GM21825 (cell line): Measurements from ENCODE around the gene HHAT.
A peak's percentile ranks its signal among the peaks of the same experiment; 100 is the strongest.
"Not testable (repeated sequence)": the region's sequence is repeated elsewhere in the genome, so short reads cannot be mapped to it uniquely, and the experiment has no call there.

Experiments used
- ATAC-seq: cut with Tn5 transposase; IDR thresholded peaks from one replicate; pipeline ENCODE4 v1.9.1; 2021; ENCODE audit warnings: mild to moderate bottlenecking, moderate library complexity; ENCODE audit not compliant: unreplicated experiment

The HHAT gene

GRCh38 chr1:210385228-210385627 is 56.5 kb downstream of the HHAT start:
- no peak for ATAC-seq

GRCh38 chr1:210394281-210394821 is 65.6 kb downstream of the HHAT start:
- ATAC-seq = peak; percentile 52

DNA sequence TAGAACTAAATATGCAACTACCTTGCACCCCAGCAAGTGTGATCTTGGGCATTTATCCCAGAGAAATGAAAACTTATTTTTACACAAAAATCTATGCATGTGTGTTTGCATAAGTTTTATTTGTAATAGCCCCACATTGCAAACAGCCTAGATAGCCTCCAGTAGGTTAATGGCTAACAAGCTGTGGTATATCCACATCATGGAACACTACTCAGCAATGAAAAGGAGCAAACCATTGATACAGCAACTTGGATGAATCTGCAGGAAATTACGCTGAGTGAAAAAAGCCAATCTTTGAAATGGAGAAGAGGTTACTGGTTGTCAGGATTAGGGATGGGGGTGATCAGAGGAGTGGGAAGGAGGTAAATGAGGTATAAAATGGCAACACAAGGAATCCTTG is 67.8 kb downstream of the HHAT start:
- no peak for ATAC-seq

- no peak for ATAC-seq
Measured at GRCh38 chr1:210397252-210397651, 68.5 kb downstream of the HHAT start.

- ATAC-seq = no peak
Measured at GRCh38 chr1:210397681-210398080, 69.0 kb downstream of the HHAT start.

DNA sequence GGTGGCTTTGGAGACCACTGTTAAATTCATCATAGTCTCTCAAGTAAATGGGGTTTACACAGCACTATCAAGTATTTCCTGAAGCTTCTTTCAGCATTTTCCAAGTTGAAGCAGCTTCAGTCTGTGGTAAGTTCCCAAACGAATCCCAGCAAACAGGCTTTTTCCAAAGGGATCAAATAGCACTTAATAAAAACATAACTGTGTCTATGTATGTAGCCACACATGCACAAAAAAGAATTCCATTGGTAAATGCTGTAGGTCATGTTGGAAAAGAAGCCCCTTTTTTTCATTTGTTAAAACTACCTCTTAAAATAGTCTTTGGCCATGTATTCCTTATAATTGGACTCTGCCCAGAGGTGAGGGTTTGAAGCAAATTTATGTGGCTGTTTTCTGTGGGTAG is 69.8 kb downstream of the HHAT start:
- ATAC-seq = no peak

DNA sequence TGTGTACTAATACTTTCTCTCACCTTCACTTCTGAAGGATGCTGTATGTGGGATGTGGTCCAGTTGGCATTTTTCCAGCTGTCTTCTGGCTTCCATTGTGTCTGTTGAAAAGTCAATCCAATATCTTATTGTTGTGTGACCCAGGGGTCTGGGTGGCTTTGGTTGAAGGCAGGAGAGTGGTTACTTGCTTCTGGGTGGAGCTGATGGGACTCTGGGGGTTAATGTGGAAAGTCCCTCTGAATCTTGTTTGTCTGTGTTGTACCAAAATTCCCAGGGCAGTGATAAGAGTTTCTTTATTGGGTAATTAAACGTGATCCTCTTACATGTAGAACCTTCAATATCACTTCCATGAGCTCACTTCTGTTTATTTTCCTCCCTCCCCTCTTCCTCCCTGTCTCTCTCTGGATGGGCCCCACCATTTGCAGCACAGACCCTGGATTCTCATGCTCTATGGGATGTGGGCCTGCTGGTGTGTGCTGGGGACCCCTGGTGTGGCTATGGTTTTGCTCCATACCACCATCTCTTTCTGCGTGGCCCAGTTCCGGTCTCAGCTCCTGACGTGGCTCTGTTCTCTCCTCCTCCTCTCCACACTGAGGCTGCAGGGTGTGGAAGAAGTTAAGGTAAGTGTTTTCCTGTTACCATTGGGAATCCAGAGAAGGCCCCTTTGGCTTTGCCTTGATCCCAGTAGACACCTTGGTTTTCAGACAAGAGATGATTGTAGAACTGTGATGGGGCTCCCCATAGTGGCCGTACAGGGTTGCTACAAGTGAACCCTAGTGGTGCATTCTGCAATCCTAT is 71.5 kb downstream of the HHAT start:
- ATAC-seq = peak; percentile 94

- no peak for ATAC-seq
Measured at GRCh38 chr1:210402560-210402959, 73.9 kb downstream of the HHAT start.

DNA sequence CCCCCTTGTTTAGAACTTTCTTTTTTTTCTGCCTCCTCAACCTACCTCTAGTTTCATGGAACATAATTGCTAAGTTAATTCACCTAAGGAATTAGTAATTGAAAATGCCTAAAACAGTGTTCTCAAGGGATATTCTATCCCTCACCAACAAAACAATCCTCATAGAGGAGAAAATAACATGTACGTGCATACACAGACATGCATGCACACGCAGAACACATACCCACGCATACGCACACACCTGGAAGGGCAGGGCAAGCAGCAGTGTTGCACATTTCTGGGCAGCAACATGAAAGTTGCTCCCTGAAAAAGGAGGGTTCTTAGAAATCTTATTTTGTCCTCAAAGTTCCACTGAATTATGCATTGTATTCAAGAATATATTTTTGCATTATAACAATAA is 76.6 kb downstream of the HHAT start:
- ATAC-seq = no peak

DNA sequence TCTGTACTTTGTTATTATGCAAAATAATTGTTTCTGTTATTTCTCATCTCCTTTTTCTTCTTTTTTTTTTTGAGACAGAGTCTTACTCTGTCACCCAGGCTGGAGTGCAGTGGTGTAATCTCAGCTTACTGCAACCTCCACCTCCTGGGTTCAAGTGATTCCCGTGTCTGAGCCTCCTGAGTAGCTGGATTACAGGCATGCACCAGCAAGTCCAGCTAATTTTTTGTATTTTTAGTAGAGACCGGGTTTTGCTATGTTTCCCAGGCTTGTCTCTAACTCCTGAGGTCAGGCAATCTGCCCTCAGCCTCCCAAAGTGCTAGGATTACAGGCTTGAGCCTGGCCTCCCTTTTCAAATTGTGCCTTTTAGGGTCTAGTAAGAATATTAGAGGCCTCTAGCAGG is 77.6 kb downstream of the HHAT start:
- ATAC-seq = not testable (repeated sequence)

- ATAC-seq = no peak
Measured at GRCh38 chr1:210407207-210407886, 78.6 kb downstream of the HHAT start.

GRCh38 chr1:210407887-210408252 is 79.2 kb downstream of the HHAT start:
- ATAC-seq = no peak

DNA sequence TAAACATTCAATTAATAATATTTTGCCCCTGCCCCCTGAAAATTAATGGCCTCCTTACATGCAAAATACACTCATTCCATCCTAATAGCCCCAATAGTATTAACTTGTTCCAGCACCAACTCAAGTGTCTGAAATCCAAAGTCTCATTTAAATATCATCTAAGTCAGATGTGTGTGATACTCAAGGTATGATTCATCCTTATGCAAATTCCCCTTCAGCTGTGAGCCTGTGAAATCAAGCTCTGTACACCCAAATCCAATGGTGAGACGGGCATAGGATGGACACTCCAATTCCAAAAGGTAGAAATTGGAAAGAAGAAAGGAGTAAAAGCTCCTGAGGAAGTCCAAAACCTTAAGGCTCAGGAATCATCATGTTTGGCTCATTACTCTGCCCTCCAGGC is 83.5 kb downstream of the HHAT start:
- ATAC-seq = no peak

DNA sequence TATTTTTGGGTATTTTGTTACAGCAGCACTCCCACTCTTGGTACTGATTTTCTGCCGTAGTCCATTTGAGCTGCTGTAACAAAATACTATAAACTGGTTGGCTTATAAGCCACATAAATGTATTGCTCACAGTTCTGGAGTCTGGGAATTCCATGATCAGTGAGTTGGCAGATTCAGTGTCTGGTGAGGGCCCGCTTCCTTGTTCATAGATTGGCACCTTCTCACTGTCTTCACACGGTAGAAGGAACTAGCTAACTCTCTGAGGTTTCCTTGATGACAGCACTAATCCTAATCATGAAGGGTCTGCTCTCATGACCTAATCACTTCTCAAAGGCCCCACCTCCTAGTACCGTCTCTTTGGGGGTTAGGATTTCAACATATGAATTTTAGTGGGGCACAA is 85.2 kb downstream of the HHAT start:
- ATAC-seq = no peak

DNA sequence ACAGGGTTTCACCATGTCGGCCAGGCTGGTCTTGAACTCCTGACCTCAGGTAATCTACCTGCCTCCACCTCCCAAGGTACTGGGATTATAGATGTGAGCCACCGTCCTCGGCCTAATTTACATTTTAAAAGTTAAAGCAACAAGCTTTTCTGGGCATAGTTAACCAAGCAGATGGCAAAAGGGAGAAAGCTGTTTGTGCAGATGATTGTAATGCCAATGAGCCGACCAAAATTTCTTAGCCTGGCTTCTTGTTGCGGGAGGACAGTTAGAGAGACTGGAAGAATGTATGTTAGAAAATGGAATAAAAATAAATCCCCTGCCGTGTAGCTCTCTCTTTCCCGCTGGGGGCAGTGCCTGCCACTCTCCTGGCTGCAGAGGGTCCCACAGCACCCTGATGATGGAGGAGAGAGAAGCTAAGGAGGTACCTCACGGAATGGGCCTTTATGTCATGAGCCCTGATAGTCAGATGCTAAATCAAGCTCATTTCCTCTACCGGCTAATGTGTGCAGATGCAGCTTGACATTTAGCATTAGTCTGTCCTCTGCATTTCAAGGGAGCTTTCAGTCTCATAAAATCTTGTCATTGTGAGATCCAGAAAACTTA is 87.2 kb downstream of the HHAT start:
- ATAC-seq = no peak

DNA sequence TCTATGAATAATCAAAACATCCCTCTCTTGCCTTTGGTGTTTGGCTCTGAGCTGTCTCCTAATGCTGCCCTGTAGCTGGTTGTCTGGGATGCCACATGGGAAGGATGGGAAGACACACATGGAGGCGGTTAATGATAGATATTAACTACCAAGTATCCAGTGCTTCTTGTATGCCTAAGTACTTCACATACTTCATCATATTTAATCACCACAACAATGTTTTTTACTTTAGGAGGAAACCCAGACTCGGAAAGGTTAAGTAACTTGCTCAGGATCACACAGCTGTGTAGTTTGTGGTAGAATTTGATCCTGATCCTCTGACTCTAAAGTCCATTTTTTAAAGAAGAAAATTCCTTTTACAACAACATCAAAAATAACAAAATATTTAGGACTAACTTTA is 88.0 kb downstream of the HHAT start:
- ATAC-seq = no peak

- ATAC-seq = no peak
Measured at GRCh38 chr1:210417881-210418280, 89.2 kb downstream of the HHAT start.

DNA sequence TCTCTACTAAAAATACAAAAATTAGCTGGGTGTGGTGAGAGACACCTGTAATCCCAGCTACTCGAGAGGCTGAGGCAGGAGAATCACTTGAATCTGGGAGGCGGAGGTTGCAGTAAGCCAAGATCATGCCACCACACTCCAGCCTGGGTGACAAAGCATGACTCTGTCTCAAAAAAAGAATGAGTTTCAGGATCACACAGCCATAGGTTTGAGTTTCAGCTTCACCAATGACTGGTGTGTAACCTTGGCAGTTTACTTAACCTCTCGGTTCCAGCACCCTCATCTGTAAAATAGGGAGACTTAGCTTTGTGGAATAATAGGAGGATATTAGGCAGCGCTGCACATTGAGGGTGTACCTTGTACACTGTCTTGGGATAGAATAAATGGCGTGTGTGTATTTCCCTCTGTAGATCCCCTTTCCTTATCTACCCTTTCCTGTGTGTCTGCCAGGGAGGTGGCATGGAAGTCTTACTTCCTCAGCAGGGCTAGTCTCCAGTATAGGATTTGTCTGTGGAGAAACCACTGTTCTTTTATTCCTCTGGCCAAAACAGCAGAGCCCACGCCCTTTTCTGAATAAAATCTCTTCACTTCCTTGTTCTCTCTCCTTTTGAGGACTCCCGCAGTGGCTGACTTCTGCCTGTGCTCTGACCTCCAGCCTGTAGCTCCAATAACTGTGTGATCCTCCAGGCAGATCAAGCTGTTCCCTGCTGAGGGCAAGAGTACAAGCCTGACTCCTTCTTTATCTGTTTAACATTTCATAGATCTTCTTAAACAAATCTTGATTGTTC is 90.4 kb downstream of the HHAT start:
- no peak for ATAC-seq

DNA sequence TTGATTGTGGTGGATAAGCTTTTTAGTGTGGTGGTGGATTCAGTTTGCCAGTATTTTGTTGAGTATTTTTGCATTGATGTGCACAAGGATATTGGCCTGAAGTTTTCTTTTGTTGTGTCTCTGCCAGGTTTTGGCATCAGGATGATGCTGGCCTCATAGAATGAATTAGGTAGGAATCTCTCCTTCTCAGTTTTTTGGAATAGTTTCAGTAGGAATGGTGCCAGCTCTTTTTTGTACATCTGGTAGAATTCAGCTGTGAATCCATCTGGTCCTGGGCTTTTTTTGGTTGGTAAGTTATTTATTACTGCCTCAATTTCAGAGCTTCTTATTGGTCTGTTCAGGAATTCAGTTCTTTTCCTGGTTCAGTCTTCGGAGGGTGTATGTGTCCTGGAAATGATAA is 98.0 kb downstream of the HHAT start:
- not testable (repeated sequence) for ATAC-seq

DNA sequence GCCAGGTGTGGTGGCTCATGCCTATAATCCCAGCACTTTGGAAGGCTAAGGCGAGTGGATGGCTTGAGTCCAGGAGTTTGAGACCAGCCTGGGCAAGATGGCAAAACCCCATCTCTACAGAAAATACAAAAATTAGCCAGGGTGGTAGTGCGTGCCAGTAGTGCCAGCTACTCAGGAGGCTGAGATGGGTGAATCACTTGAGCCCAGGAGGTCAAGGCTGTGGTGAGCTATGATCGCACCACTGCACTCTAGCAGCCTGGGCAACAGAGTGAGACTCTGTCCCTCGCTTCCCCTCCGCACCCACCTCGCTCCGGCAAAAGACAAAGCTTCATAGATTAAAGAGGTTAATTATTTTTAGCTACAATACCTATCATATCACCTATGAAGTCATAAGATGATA is 100.0 kb downstream of the HHAT start:
- ATAC-seq = no peak

GRCh38 chr1:210434223-210434622 is 105.5 kb downstream of the HHAT start:
- no peak for ATAC-seq
